Measurements from ENCODE around the gene TSHZ3. TPM values are rescaled to one million over a fixed set of nuclear protein-coding genes. Genes with fewer than 3 reads are reported as not detected.

Gene TSHZ3
- total RNA-seq, 1 experiment from 2014 or later = 0.05 TPM

DNA sequence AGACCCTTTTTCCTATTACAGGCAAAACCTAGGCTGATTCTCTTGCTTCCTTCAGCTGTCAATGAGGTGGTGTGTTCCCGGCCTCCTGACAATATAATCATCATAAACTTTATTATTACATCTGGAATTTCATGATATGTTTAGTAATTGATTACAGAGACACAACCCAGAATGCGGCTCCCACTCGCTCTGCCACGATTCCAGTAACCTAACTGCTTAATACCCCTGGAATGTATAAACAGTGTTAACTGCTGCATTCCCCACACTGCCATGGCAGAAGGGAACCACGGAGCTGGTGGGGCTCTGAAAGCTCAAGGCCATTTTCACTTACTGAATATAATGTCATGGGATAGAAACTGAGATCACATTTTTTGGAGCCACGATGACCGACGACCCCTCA lies 17.1 kb downstream of the TSHZ3 start:
- Histone ChIP-seq H3K4me1 (ENCODE audit: control insufficient read depth in 1 of 2, insufficient read depth in 2 of 2, low read length in 2 of 2) (no peaks in the 10 kb centered on the region), H4K20me1 (ENCODE audit: insufficient read depth) (no peaks in the 10 kb centered on the region), H3K9me2 (ENCODE audit: insufficient read depth) (no peaks in the 10 kb centered on the region), H3K36me3 (ENCODE audit: control insufficient read depth in 1 of 2, insufficient read depth in 2 of 2, low read length in 2 of 2) (no peaks in the 10 kb centered on the region), H3K9me3 (ENCODE audit: control insufficient read depth in 1 of 2, insufficient read depth in 1 of 2, low read depth in 1 of 2, low read length in 2 of 2) (peaks cover 11 to 32% of the 10 kb centered on the region in 2 experiments; a peak in 2 of 4 replicates), H3K79me2 (ENCODE audit: insufficient read depth, low read length) (no peaks in the 10 kb centered on the region), H3K27ac (ENCODE audit: low read depth, low read length) (no peak overlapping the region), H2AFZ (ENCODE audit: low read depth, low read length, poor library complexity, severe bottlenecking) (no peak overlapping the region), H3K4me3 (replicated peaks in 1 of 2; ENCODE audit: low read depth in 1 of 2, low read length in 2 of 2) (no peak overlapping the region), H3K9ac (ENCODE audit: low read length) (no peak overlapping the region), H3K4me2 (ENCODE audit: low read length) (no peak overlapping the region), H3K27me3 (ENCODE audit: insufficient read depth, low read length) (no peaks in the 10 kb centered on the region)
- ChIA-PET RAD21 (ENCODE audit: low non-redundant PET in 1 of 2, low total read pairs in 2 of 2, uncharacterized antibody in 2 of 2, unreplicated experiment in 2 of 2) (no interaction called here), CTCF (no interaction called here), POLR2A (no interaction called here)
- intact Hi-C loops (cut with micrococcal nuclease) = no loop called here
- BruUV-seq (replicated peaks) = no TSS peak
- no peak for DNase-seq (ENCODE audit: low read depth, low spot score)
- no peak for TF ChIP-seq ZNF274 (IDR thresholded peaks at IDR 0.05; ENCODE audit: low read depth, low read length)
- no peak for TF ChIP-seq YY1 (IDR thresholded peaks at IDR 0.05; ENCODE audit: extremely low read depth, insufficient replicate concordance, low read depth, low read length)
- TF ChIP-seq CEBPB (IDR thresholded peaks at IDR 0.05; ENCODE audit: low read depth) = no peak
- no peak for ATAC-seq

DNA sequence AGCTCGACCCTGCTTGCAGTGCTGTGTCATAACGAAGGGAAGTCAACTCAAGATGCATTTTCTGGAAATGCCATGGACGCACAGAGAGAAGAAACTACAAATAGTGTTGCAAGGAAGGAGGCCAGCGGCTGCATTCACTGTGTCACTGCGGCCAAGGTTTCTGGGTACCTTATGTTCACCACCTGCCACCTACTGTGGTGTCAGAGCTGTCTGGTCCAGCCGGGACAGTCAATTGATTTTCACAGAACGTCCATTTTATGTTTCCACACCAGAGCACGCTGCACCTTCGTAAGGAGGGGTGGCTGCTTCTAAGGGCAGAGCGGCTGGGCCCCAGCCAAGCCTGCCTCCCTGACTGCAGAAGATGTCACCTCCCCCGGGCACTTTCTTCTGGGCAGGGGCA lies 17.7 kb downstream of the TSHZ3 start:
- intact Hi-C loops (cut with micrococcal nuclease) = no loop called here
- ChIA-PET POLR2A (no interaction called here), CTCF (no interaction called here), RAD21 (ENCODE audit: low non-redundant PET in 1 of 2, low total read pairs in 2 of 2, uncharacterized antibody in 2 of 2, unreplicated experiment in 2 of 2) (no interaction called here)
- Histone ChIP-seq H4K20me1 (ENCODE audit: insufficient read depth) (no peaks in the 10 kb centered on the region), H3K4me2 (ENCODE audit: low read length) (no peak overlapping the region), H3K4me1 (ENCODE audit: control insufficient read depth in 1 of 2, insufficient read depth in 2 of 2, low read length in 2 of 2) (no peaks in the 10 kb centered on the region), H3K9me2 (ENCODE audit: insufficient read depth) (no peaks in the 10 kb centered on the region), H2AFZ (ENCODE audit: low read depth, low read length, poor library complexity, severe bottlenecking) (no peak overlapping the region), H3K27ac (ENCODE audit: low read depth, low read length) (no peak overlapping the region), H3K79me2 (ENCODE audit: insufficient read depth, low read length) (no peaks in the 10 kb centered on the region), H3K36me3 (ENCODE audit: control insufficient read depth in 1 of 2, insufficient read depth in 2 of 2, low read length in 2 of 2) (no peaks in the 10 kb centered on the region), H3K9me3 (ENCODE audit: control insufficient read depth in 1 of 2, insufficient read depth in 1 of 2, low read depth in 1 of 2, low read length in 2 of 2) (peaks cover 11 to 34% of the 10 kb centered on the region in 2 experiments; a peak in 2 of 4 replicates), H3K27me3 (ENCODE audit: insufficient read depth, low read length) (no peaks in the 10 kb centered on the region), H3K9ac (ENCODE audit: low read length) (no peak overlapping the region), H3K4me3 (replicated peaks in 1 of 2; ENCODE audit: low read depth in 1 of 2, low read length in 2 of 2) (no peak overlapping the region)
- ATAC-seq = no peak
- no peak for DNase-seq (ENCODE audit: low read depth, low spot score)
- TF ChIP-seq FOSL1 (IDR thresholded peaks at IDR 0.05; ENCODE audit: low read depth) (no peak), ZNF274 (IDR thresholded peaks at IDR 0.05; ENCODE audit: low read depth, low read length) (no peak)
- no TSS peak for BruUV-seq (replicated peaks)

All from HCT116 (cell line).